Epithelial cell of proximal tubule (primary cell): ENCODE results near the gene SLC2A13. TPM values are rescaled to one million over a fixed set of nuclear protein-coding genes. Genes with fewer than 3 reads are reported as not detected.

Source experiments
- DNase-seq: peaks from one replicate; pipeline ENCODE4 v3.0.0-alpha.2; 2011; ENCODE audit warnings: low read depth
- H3K4me3 ChIP-seq: 2 replicates; pipeline ENCODE4 v1.5.1; 2011; ENCODE audit warnings: low read depth, mild to moderate bottlenecking, low read length
- total RNA-seq: library from RNA; depleted of rRNA; stranded (reverse); fragments of >200 nt; gene quantifications from 2 replicates; pipeline ENCODE4 v1.2.3, GENCODE V29; 2015
- TF ChIP-seq, protein P1 (sequence below): conservative IDR thresholded peaks from 2 replicates; pipeline ENCODE4 v1.5.1; 2012; ENCODE audit warnings: low read depth, mild to moderate bottlenecking, low read length

The SLC2A13 gene
- total RNA-seq, 1 donor from 2014 or later = 4.6 TPM

- DNase-seq = no peak
- H3K4me3 ChIP-seq = no peak overlapping the region
- TF ChIP-seq, protein P1, sequence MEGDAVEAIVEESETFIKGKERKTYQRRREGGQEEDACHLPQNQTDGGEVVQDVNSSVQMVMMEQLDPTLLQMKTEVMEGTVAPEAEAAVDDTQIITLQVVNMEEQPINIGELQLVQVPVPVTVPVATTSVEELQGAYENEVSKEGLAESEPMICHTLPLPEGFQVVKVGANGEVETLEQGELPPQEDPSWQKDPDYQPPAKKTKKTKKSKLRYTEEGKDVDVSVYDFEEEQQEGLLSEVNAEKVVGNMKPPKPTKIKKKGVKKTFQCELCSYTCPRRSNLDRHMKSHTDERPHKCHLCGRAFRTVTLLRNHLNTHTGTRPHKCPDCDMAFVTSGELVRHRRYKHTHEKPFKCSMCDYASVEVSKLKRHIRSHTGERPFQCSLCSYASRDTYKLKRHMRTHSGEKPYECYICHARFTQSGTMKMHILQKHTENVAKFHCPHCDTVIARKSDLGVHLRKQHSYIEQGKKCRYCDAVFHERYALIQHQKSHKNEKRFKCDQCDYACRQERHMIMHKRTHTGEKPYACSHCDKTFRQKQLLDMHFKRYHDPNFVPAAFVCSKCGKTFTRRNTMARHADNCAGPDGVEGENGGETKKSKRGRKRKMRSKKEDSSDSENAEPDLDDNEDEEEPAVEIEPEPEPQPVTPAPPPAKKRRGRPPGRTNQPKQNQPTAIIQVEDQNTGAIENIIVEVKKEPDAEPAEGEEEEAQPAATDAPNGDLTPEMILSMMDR = no peak
These were observed 168.8 kb downstream of the SLC2A13 start for GRCh38 chr12:39937119-39937518.

GRCh38 chr12:39935839-39936238 is 170.0 kb downstream of the SLC2A13 start:
- TF ChIP-seq, protein P1 = no peak
- no peak overlapping the region for H3K4me3 ChIP-seq
- no peak for DNase-seq

- no peak for DNase-seq
- TF ChIP-seq, protein P1 = no peak
- no peak overlapping the region for H3K4me3 ChIP-seq
These were observed 170.6 kb downstream of the SLC2A13 start for GRCh38 chr12:39935275-39935674.

DNA sequence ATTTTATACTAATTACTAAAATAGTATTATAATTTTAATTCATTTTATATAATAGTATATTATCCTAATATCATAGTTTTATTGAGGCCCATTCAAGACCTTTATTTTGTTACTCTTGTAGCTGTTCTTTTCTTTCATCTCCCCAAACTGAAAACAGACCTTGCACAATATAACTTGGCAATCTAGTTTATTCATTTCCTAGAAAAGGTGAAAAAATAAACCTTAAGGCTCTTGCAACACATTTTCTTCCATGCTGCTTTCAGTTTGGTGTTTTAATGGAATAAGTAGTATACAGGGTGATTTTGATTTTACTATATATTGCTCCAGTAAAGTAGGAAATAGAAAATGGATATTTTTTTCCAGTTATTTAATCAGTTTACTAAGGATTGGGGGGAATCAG is 174.0 kb downstream of the SLC2A13 start:
- H3K4me3 ChIP-seq = no peak overlapping the region
- no peak for DNase-seq
- TF ChIP-seq, protein P1 = no peak

DNA sequence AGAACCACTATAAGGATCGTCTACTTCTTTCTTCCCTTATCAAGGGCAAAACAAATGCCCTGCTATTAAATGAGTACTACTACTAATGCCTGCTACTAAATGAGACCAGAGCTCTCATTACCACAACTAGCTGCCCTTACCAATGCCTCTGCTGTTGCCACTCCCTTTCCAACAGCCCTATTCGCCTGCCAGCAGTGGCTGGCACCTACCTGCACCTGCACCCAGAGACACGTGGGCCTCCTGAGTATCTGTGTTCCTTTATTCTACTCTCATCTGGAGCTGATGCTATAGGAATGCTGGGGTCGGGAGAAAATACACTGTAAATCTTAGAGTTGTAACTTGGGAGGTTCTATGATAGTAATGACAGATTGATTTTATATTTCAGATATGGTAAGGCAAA is 174.7 kb downstream of the SLC2A13 start:
- TF ChIP-seq, protein P1 = no peak
- no peak overlapping the region for H3K4me3 ChIP-seq
- no peak for DNase-seq

DNA sequence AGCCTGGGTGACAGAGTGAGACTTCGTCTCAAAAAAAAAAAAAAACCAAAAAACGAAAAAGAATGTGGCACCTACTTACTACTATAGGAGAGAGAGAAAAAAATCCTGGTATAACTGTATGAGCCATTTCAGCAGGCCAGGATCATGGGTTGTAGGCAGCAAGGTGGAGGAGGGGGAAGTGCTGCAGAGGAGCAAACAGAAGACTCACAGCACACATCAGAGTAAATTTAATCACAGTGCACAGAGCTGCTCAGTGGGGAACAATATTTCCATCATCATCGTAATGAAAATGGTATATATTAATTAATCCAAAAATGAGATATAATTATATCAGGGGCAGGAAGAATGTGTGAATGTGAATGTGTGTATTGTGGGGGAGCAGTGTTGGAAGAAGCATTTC is 175.8 kb downstream of the SLC2A13 start:
- no peak for DNase-seq
- TF ChIP-seq, protein P1 = no peak

GRCh38 chr12:39928181-39928899 is 177.5 kb downstream of the SLC2A13 start:
- TF ChIP-seq, protein P1 = no peak
- no peak for DNase-seq
- no peak overlapping the region for H3K4me3 ChIP-seq

More for the DNA sequence above, 175.8 kb downstream of the SLC2A13 start:
- H3K4me3 ChIP-seq = no peak overlapping the region
